Muscle of leg (tissue), 11 donors: ENCODE results near the gene CNGA1. TPM values are rescaled to one million over a fixed set of nuclear protein-coding genes. Genes with fewer than 3 reads are reported as not detected.
"Not testable (repeated sequence)": the region's sequence is repeated elsewhere in the genome, so short reads cannot be mapped to it uniquely, and the experiment has no call there.

Source experiments
- DNase-seq: peaks from one replicate; pipeline ENCODE4 v3.0.0; 2013
- H3K27ac ChIP-seq: one replicate; pipeline ENCODE4 v1.5.1; 2013; ENCODE audit warnings: mild to moderate bottlenecking, low read length, control low read depth
- H3K27me3 ChIP-seq: one replicate; pipeline ENCODE4 v1.6.1; 2013; ENCODE audit warnings: low read length; ENCODE audit not compliant: control insufficient read depth, insufficient read depth
- H3K36me3 ChIP-seq: one replicate; pipeline ENCODE4 v1.6.1; 2013; ENCODE audit warnings: low read length; ENCODE audit not compliant: control insufficient read depth, insufficient read depth
- H3K4me1 ChIP-seq: one replicate; pipeline ENCODE4 v1.6.1; 2013; ENCODE audit warnings: low read length; ENCODE audit not compliant: control insufficient read depth, insufficient read depth
- H3K4me3 ChIP-seq: one replicate; pipeline ENCODE4 v1.5.1; 2013; ENCODE audit warnings: low read length, control low read depth
- H3K9me3 ChIP-seq: replicated peaks from 2 replicates; pipeline ENCODE4 v1.6.1; 2013; ENCODE audit warnings: low read depth, low read length; ENCODE audit not compliant: control insufficient read depth
- WGBS: methylation state at CpG from one replicate; pipeline ENCODE4 v1.1.5; 2013; ENCODE audit warnings: missing lambda C conversion rate; ENCODE audit not compliant: insufficient coverage; 5-methylcytosine and 5-hydroxymethylcytosine counted together
- polyA plus RNA-seq, 8 donors: library from polyadenylated mRNA; unstranded; fragments of 120-200 nt; gene quantifications; one replicate each; pipeline versions ENCODE4 v1.2.1 to v1.2.3, GENCODE V29; 2013; ENCODE audit warnings: inconsistent platforms in 1 of 8, low replicate concordance in 1 of 8; ENCODE audit not compliant: insufficient read length in 8 of 8, insufficient read depth in 1 of 8
- total RNA-seq: library from RNA; stranded (reverse); fragments of 120-200 nt; gene quantifications from one replicate; pipeline ENCODE4 v1.2.4, GENCODE V29; 2013

The CNGA1 gene
- total and polyA plus RNA-seq, 9 donors, result 0.13 to 0.70 (median 0.32) TPM

- H3K9me3 ChIP-seq, result no peaks in the 10 kb centered on the region
- no peaks in the 10 kb centered on the region for H3K27me3 ChIP-seq
- WGBS, result 91% methylated on average over 6 of the region's 6 CpGs
- H3K4me1 ChIP-seq, result no peaks in the 10 kb centered on the region
- H3K36me3 ChIP-seq, result no peaks in the 10 kb centered on the region
- no peak overlapping the region for H3K4me3 ChIP-seq
- DNase-seq, result no peak
- no peak overlapping the region for H3K27ac ChIP-seq
Measured at GRCh38 chr4:47936336-47936735, 80.1 kb downstream of the CNGA1 start.

- Histone ChIP-seq H3K9me3 (no peaks in the 10 kb centered on the region), H3K4me3 (no peak overlapping the region), H3K36me3 (no peaks in the 10 kb centered on the region), H3K4me1 (no peaks in the 10 kb centered on the region), H3K27ac (no peak overlapping the region), H3K27me3 (no peaks in the 10 kb centered on the region)
- WGBS, result no CpG with 5 or more reads among the region's 4 CpGs
- DNase-seq, result peak; percentile 61
Measured at GRCh38 chr4:47933840-47934239, 82.6 kb downstream of the CNGA1 start.

- no peaks in the 10 kb centered on the region for H3K36me3 ChIP-seq
- DNase-seq, result peak; percentile 22
- no peak overlapping the region for H3K27ac ChIP-seq
- H3K4me1 ChIP-seq, result peaks cover 3% of the 10 kb centered on the region
- H3K27me3 ChIP-seq, result no peaks in the 10 kb centered on the region
- no CpG with 5 or more reads among the region's 2 CpGs for WGBS
- no peak overlapping the region for H3K4me3 ChIP-seq
- no peaks in the 10 kb centered on the region for H3K9me3 ChIP-seq
Measured at GRCh38 chr4:47930971-47931804, 85.3 kb downstream of the CNGA1 start.

- Histone ChIP-seq H3K4me1 (peaks cover 3% of the 10 kb centered on the region), H3K4me3 (no peak overlapping the region), H3K9me3 (no peaks in the 10 kb centered on the region), H3K27me3 (no peaks in the 10 kb centered on the region), H3K36me3 (no peaks in the 10 kb centered on the region), H3K27ac (no peak overlapping the region)
- WGBS, result 63% methylated on average over 2 of the region's 4 CpGs
- DNase-seq, result no peak
Measured at GRCh38 chr4:47929682-47930201, 86.7 kb downstream of the CNGA1 start.

GRCh38 chr4:47926667-47927258, 89.7 kb downstream of the CNGA1 start:
- no peak overlapping the region for H3K4me3 ChIP-seq
- WGBS, result 8% methylated on average over 15 of the region's 15 CpGs
- no peaks in the 10 kb centered on the region for H3K27me3 ChIP-seq
- H3K27ac ChIP-seq, result no peak overlapping the region
- no peaks in the 10 kb centered on the region for H3K9me3 ChIP-seq
- DNase-seq, result peak; percentile 54
- H3K4me1 ChIP-seq, result peaks cover 3% of the 10 kb centered on the region
- no peaks in the 10 kb centered on the region for H3K36me3 ChIP-seq

GRCh38 chr4:47923261-47923608, 93.2 kb downstream of the CNGA1 start:
- H3K4me3 ChIP-seq, H3K36me3 ChIP-seq, H3K27me3 ChIP-seq, H3K27ac ChIP-seq, H3K9me3 ChIP-seq, DNase-seq, H3K4me1 ChIP-seq: not testable (repeated sequence)
- WGBS, result 55% methylated on average over 4 of the region's 8 CpGs

- H3K36me3 ChIP-seq, H3K4me1 ChIP-seq, H3K9me3 ChIP-seq, H3K27ac ChIP-seq, H3K4me3 ChIP-seq, H3K27me3 ChIP-seq, DNase-seq: not testable (repeated sequence)
- WGBS, result 68% methylated on average over 17 of the region's 17 CpGs
Measured at GRCh38 chr4:47922436-47923260, 93.8 kb downstream of the CNGA1 start.

GRCh38 chr4:47917163-47917562, 99.3 kb downstream of the CNGA1 start:
- not testable (repeated sequence) for DNase-seq, H3K27ac ChIP-seq, H3K27me3 ChIP-seq, H3K4me1 ChIP-seq, H3K36me3 ChIP-seq, H3K4me3 ChIP-seq, H3K9me3 ChIP-seq
- no CpG with 5 or more reads among the region's 1 CpG for WGBS

- Histone ChIP-seq H3K36me3 (no peaks in the 10 kb centered on the region), H3K27ac (no peak overlapping the region), H3K9me3 (no peaks in the 10 kb centered on the region), H3K27me3 (no peaks in the 10 kb centered on the region), H3K4me3 (no peak overlapping the region), H3K4me1 (peaks cover 2% of the 10 kb centered on the region)
- no CpG with 5 or more reads among the region's 3 CpGs for WGBS
- DNase-seq, result no peak
Measured at GRCh38 chr4:47915378-47915777, 101.1 kb downstream of the CNGA1 start.

- Histone ChIP-seq H3K36me3 (no peaks in the 10 kb centered on the region), H3K27ac (peak overlapping the region; percentile 44), H3K4me1 (peaks cover 2% of the 10 kb centered on the region), H3K4me3 (peak overlapping the region; percentile 99), H3K27me3 (no peaks in the 10 kb centered on the region), H3K9me3 (no peaks in the 10 kb centered on the region)
- WGBS, result 0% methylated on average over 1 of the region's 6 CpGs
- DNase-seq, result no peak
Measured at GRCh38 chr4:47914926-47915237, 101.6 kb downstream of the CNGA1 start.
